Measurements from ENCODE around the gene OR1J1.

DNA sequence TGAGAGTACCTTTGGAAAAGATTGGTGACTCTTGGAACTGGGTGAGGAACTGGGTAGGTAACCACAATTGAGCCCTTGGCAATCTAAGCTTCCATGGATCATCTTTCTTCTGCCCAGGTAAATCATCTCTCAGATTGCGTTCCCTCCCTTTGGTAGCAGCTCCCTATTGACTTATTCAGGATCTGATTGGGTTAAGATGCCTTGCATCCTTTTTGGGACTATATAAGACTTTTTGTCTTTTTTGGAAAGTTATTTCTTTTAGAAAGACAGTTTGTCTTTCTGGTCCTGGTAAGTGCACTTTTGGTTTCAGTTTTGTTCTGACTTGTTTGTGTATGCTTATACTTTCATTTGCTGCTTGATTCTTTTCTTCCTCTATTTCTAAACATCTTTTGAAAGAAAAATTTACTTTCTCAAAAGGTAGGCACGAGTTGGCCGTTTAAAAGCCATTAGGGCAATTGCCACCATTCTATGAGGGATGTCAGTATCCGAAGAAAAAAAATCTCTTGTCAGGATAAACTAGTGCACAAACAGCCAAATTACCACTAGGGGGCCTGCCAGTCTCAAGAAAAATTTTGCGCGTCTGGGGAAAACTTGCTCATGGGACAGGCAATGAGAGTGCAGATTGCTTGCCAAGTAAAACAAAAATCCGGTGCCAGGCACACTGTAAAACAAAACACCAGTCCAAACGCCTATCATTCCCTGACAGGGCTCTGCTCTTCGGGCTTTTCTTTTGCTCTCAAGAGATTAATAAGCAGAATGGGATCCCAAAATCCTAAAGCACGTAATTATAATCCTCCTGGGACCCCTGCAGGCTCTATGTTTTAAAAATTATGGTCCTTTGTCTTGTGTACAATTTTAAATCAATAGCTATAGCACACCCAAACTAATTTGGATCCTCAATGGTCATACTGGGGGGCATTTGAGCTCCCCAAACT, 12.8 kb downstream of the OR1J1 start:
- peak; percentile 75 to 91 (median 85) for TF ChIP-seq CTCF (IDR thresholded peaks at IDR 0.05)
- TF ChIP-seq POLR2A (IDR thresholded peaks at IDR 0.05) = no peak

Measured in adrenal gland (tissue), 5 donors.